Colonic mucosa (tissue), 4 donors: ENCODE results near the gene FILIP1L. TPM values are rescaled to one million over a fixed set of nuclear protein-coding genes. Genes with fewer than 3 reads are reported as not detected.

Experiments used
- DNase-seq: peaks from one replicate; pipeline ENCODE4 v3.0.0-alpha.2; 2020
- H3K27ac ChIP-seq: fragments of 200-600 bp; one replicate; pipeline ENCODE4 v1.8.0; 2021
- H3K27me3 ChIP-seq: fragments of 200-600 bp; one replicate; pipeline ENCODE4 v1.8.0; 2021
- H3K36me3 ChIP-seq: fragments of 200-600 bp; one replicate; pipeline ENCODE4 v1.8.0; 2021
- H3K4me1 ChIP-seq: fragments of 200-600 bp; one replicate; pipeline ENCODE4 v1.8.0; 2021; ENCODE audit warnings: mild to moderate bottlenecking
- H3K4me3 ChIP-seq: fragments of 200-600 bp; one replicate; pipeline ENCODE4 v1.8.0; 2021
- H3K9ac ChIP-seq, 2 donors: one replicate each; pipeline ENCODE4 v1.7.0; 2013; ENCODE audit warnings: control low read depth in 2 of 2, low read depth in 2 of 2, low read length in 2 of 2
- H3K9me3 ChIP-seq: fragments of 200-600 bp; one replicate; pipeline ENCODE4 v1.8.0; 2021
- intact Hi-C: fragments of 100-400 bp; cut with DNase I; formaldehyde crosslinking; loops from one replicate; pipeline ENCODE4 v1.14.1; 2022
- total RNA-seq, 2 donors: library from RNA; stranded (reverse); fragmentation: NEBNext Ultra II Directional in 1 of 2; extraction: Animal tissue kit (Norgen Biotek cat#: 25700) in 1 of 2; gene quantifications; one replicate each; pipeline ENCODE4 v1.2.1, GENCODE V29; 2021
- TF ChIP-seq, protein P1 (sequence below): fragments of 200-600 bp; IDR thresholded peaks from one replicate; pipeline ENCODE4 v1.8.0; 2022; ENCODE audit warnings: antibody characterized with exemption, mild to moderate bottlenecking
- donor health status: healthy.
- donor health status: DM: no; HTN: no; CAD: no.
- donor health status: DM: no; HTN: no; CAD: no.

FILIP1L gene
- total RNA-seq, 2 donors from 2014 or later = 3.7 to 29.0 TPM

DNA sequence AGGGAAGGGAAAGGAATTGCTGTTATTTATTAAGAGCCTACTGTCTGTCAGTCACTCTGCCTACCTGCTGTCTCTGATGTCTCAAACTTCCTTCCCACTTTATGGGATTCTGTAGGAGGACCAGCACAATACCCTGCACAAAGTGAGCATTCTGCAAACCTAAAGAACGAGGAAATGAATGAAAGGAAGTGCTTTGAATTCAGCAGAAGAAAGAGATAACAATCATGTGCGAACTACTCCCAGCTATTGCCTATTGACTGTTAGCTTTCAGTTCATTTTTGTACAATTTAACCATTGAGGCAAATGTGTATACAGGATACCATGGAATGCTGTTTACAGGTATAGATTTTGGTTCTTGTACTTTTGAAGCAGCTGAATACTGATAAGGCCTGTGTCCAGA, 229.8 kb downstream of the FILIP1L start:
- no peak overlapping the region for H3K4me3 ChIP-seq
- no peak overlapping the region for H3K9ac ChIP-seq
- intact Hi-C loops = no loop called here
- TF ChIP-seq, protein P1, sequence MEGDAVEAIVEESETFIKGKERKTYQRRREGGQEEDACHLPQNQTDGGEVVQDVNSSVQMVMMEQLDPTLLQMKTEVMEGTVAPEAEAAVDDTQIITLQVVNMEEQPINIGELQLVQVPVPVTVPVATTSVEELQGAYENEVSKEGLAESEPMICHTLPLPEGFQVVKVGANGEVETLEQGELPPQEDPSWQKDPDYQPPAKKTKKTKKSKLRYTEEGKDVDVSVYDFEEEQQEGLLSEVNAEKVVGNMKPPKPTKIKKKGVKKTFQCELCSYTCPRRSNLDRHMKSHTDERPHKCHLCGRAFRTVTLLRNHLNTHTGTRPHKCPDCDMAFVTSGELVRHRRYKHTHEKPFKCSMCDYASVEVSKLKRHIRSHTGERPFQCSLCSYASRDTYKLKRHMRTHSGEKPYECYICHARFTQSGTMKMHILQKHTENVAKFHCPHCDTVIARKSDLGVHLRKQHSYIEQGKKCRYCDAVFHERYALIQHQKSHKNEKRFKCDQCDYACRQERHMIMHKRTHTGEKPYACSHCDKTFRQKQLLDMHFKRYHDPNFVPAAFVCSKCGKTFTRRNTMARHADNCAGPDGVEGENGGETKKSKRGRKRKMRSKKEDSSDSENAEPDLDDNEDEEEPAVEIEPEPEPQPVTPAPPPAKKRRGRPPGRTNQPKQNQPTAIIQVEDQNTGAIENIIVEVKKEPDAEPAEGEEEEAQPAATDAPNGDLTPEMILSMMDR = no peak
- H3K36me3 ChIP-seq = no peaks in the 10 kb centered on the region
- H3K9me3 ChIP-seq = no peaks in the 10 kb centered on the region
- no peaks in the 10 kb centered on the region for H3K4me1 ChIP-seq
- DNase-seq = no peak
- H3K27me3 ChIP-seq = no peaks in the 10 kb centered on the region
- no peak overlapping the region for H3K27ac ChIP-seq

DNA sequence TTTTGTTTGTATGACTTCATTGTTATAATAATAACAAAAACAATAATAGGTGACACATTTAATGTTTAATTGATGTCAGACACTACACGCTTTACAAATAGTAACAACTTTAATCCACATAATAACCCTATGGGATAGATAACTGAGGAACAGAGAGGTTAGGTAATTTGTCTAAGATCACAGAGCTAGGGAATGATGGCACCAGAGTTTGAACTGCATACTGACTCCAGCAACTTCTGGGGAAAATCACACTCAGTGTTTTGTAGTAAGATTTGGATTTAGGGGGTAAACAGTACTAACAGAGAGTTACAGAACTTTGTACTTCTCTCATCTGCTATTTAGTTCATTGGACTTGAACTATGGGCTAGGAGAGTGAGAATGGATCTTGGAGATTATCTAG, 230.6 kb downstream of the FILIP1L start:
- TF ChIP-seq, protein P1 = no peak
- H3K4me1 ChIP-seq = no peaks in the 10 kb centered on the region
- DNase-seq = no peak
- H3K36me3 ChIP-seq = no peaks in the 10 kb centered on the region
- H3K27ac ChIP-seq = no peak overlapping the region
- no peak overlapping the region for H3K9ac ChIP-seq
- H3K9me3 ChIP-seq = no peaks in the 10 kb centered on the region
- intact Hi-C loops = no loop called here
- H3K27me3 ChIP-seq = no peaks in the 10 kb centered on the region
- no peak overlapping the region for H3K4me3 ChIP-seq

DNA sequence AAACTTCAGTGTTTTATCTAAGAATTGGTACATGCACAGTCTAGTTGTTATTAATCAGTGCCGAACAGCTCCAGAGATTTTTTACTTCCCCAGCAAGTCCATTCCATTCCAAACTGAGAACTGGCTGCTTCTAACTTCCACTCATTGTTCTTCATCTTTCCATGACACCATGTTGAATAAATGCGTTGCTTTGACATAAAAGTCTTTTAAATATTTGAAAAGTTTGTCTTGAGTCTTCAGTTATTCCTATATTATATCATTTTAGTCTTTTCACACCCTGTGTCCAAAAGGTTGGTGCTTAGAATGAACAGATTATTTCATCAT, 231.2 kb downstream of the FILIP1L start:
- no peaks in the 10 kb centered on the region for H3K36me3 ChIP-seq
- no peak for DNase-seq
- H3K4me3 ChIP-seq = no peak overlapping the region
- no peaks in the 10 kb centered on the region for H3K9me3 ChIP-seq
- H3K27me3 ChIP-seq = no peaks in the 10 kb centered on the region
- no peaks in the 10 kb centered on the region for H3K4me1 ChIP-seq
- TF ChIP-seq, protein P1 = no peak
- no peak overlapping the region for H3K9ac ChIP-seq
- H3K27ac ChIP-seq = no peak overlapping the region
- intact Hi-C loops = no loop called here

DNA sequence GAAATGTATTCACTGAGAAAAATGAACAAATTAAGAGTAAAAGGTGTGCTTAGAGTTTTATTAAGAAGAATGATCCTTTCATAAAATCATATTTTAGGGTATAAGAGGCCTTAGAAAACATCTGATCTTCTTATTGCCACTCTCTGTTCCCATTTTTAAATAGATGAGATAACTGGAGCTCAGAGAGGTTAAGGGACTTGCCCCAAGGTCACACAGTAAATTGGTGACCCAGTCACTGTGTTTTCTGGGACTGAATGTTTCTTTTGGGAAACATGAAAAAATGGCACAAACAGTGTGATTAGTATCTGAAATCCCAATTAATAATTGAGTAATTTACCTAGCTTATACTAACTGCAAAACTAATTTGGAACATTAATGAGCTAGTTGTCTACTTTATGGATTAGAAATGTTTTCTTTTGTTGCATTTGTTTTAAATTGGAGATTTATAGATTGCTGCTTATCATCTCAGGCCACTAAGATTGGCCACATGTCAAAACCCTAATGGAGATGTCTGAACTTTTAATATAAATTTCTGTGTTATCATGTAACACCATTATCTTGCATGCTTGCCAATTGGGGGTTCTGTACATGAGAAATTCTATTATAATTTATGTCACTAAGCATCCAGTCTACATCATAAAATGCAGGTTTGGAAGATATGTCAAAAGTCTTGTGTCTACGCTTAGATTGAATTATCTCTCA, 231.7 kb downstream of the FILIP1L start:
- Histone ChIP-seq H3K27me3 (no peaks in the 10 kb centered on the region), H3K36me3 (no peaks in the 10 kb centered on the region), H3K9ac (no peak overlapping the region), H3K4me1 (no peaks in the 10 kb centered on the region), H3K4me3 (no peak overlapping the region), H3K9me3 (no peaks in the 10 kb centered on the region), H3K27ac (no peak overlapping the region)
- no peak for DNase-seq
- intact Hi-C loops = no loop called here
- TF ChIP-seq, protein P1 = no peak

DNA sequence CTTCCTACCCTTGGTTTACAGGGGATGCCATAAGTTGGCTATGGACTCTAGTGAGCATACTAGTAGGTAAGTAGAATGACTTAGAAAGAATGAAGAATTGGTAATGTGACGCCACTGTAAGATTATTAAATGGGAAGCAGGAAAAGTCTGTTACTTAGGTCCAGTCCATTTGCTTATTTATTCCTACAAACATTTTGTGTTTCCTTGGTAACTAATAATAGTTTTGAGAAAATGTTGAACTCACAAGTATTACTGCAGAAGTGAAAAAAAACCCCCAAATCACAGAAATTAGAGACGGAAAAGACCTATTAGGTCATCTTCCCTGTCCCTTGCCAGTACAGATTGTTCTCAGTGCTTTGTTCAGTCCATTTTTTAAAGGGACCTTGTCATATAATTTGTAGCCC, 233.2 kb downstream of the FILIP1L start:
- no peaks in the 10 kb centered on the region for H3K27me3 ChIP-seq
- H3K36me3 ChIP-seq = no peaks in the 10 kb centered on the region
- intact Hi-C loops = no loop called here
- H3K4me3 ChIP-seq = no peak overlapping the region
- no peak overlapping the region for H3K27ac ChIP-seq
- no peak for DNase-seq
- H3K9ac ChIP-seq = no peak overlapping the region
- no peaks in the 10 kb centered on the region for H3K9me3 ChIP-seq
- TF ChIP-seq, protein P1 = no peak
- H3K4me1 ChIP-seq = no peaks in the 10 kb centered on the region
